Activated CD8-positive, alpha-beta memory T cell treated with anti-CD3 and anti-CD28 coated beads for 36 hours (primary cell): ENCODE results near the gene SRP68. TPM values are rescaled to one million over a fixed set of nuclear protein-coding genes. Genes with fewer than 3 reads are reported as not detected.

Source experiments
- CTCF ChIA-PET: fragments of 350-600 bp; sonication (Branson Sonifier 250); formaldehyde crosslinking; loops from one replicate; lab custom pipeline; 2021; ENCODE audit warnings: antibody characterized with exemption; lab: Charles Lee
- POLR2A ChIA-PET: fragments of 350-600 bp; sonication (Branson Sonifier 250); formaldehyde crosslinking; loops from one replicate; lab custom pipeline; 2021; ENCODE audit warnings: antibody characterized with exemption; lab: Charles Lee
- total RNA-seq, 2 experiments: library from RNA; stranded (reverse); gene quantifications; one replicate each; pipeline ENCODE4 v1.2.3, GENCODE V29; 2021

SRP68 gene
- total RNA-seq, result 100 to 1,000 TPM; 130 to 132 TPM

GRCh38 chr17:76072148-76072858 lies at the start of gene SRP68:
Gene SRP68, minus strand, starts transcription at chr17:76072517. Its CDS starts 26 bp downstream, at chr17:76072491.
- ChIA-PET CTCF (interaction anchor here (0.5 to 1.9 kb wide), 3 partner anchors 58 to 172 kb away, joined by 3 to 6 read pairs (median 3); no protein-coding TSS in a partner anchor), POLR2A (interaction anchor here (0.6 to 1.8 kb wide), 9 partner anchors 9 to 537 kb away, joined by 3 to 6 read pairs (median 4); partner anchors contain the start of gene PRPSAP1)

GRCh38 chr17:76121932-76122430 lies 49.7 kb upstream of the SRP68 start:
- ChIA-PET POLR2A (interaction anchor here (0.7 to 1.0 kb wide), 2 partner anchors 58 to 126 kb away, joined by 3 read pairs; no protein-coding TSS in a partner anchor), CTCF (interaction anchor here (0.6 to 11.9 kb wide), 43 partner anchors 8 to 276 kb away, joined by 3 to 122 read pairs (median 4); partner anchors contain the start of genes EXOC7, FOXJ1 and TRIM65)

GRCh38 chr17:76120658-76121008 lies 48.3 kb upstream of the SRP68 start:
- CTCF ChIA-PET, result interaction anchor here (0.7 to 11.9 kb wide), 29 partner anchors 9 to 508 kb away, joined by 3 to 122 read pairs (median 5); partner anchors contain the start of genes EXOC7 and TRIM65
- POLR2A ChIA-PET, result interaction anchor here (1.9 kb wide), 1 partner anchor 148 kb away, joined by 16 read pairs; no protein-coding TSS in a partner anchor

- POLR2A ChIA-PET, result interaction anchor here (0.6 to 1.9 kb wide), 2 partner anchors 149 to 254 kb away, joined by 3 to 16 read pairs; no protein-coding TSS in a partner anchor
- CTCF ChIA-PET, result interaction anchor here (0.5 to 11.9 kb wide), 12 partner anchors 8 to 179 kb away, joined by 3 to 122 read pairs (median 4); partner anchors contain the start of gene EXOC7
These were observed 47.4 kb upstream of the SRP68 start for GRCh38 chr17:76119409-76120371.

- POLR2A ChIA-PET, result interaction anchor here (0.7 kb wide), 1 partner anchor 68 kb away, joined by 9 read pairs; no protein-coding TSS in a partner anchor
- CTCF ChIA-PET, result interaction anchor here (1.0 to 11.9 kb wide), 2 partner anchors 8 to 164 kb away, joined by 3 to 122 read pairs; no protein-coding TSS in a partner anchor
These were observed 42.9 kb upstream of the SRP68 start for GRCh38 chr17:76115138-76115754.

GRCh38 chr17:76111956-76112355 lies 39.6 kb upstream of the SRP68 start:
- POLR2A ChIA-PET, result no interaction called here
- CTCF ChIA-PET, result interaction anchor here (0.6 to 2.7 kb wide), 5 partner anchors 8 to 176 kb away, joined by 3 to 13 read pairs (median 6); no protein-coding TSS in a partner anchor

- POLR2A ChIA-PET, result no interaction called here
These were observed 35.2 kb upstream of the SRP68 start for GRCh38 chr17:76107509-76107908.

GRCh38 chr17:76106703-76107102 lies 34.4 kb upstream of the SRP68 start:
- ChIA-PET CTCF (interaction anchor here (1.1 to 3.8 kb wide), 4 partner anchors 16 to 173 kb away, joined by 3 to 27 read pairs (median 4); no protein-coding TSS in a partner anchor), POLR2A (interaction anchor here (0.7 kb wide), 1 partner anchor 233 kb away, joined by 8 read pairs; no protein-coding TSS in a partner anchor)

More at GRCh38 chr17:76107509-76107908, 35.2 kb upstream of the SRP68 start:
- CTCF ChIA-PET, result interaction anchor here (1.1 to 3.0 kb wide), 3 partner anchors 13 to 93 kb away, joined by 3 to 9 read pairs (median 7); no protein-coding TSS in a partner anchor

GRCh38 chr17:76104896-76105231 lies 32.5 kb upstream of the SRP68 start:
- POLR2A ChIA-PET, result interaction anchor here (1.1 kb wide), 1 partner anchor 33 kb away, joined by 5 read pairs; the partner anchor contains the start of gene SRP68
- CTCF ChIA-PET, result interaction anchor here (2.4 to 3.8 kb wide), 3 partner anchors 16 to 174 kb away, joined by 13 to 27 read pairs (median 13); no protein-coding TSS in a partner anchor

- CTCF ChIA-PET, result interaction anchor here (0.6 to 3.8 kb wide), 6 partner anchors 16 to 334 kb away, joined by 3 to 27 read pairs (median 8); partner anchors contain the start of gene SPHK1
These were observed 32.0 kb upstream of the SRP68 start for GRCh38 chr17:76104140-76104895.

GRCh38 chr17:76103274-76104139 lies 31.2 kb upstream of the SRP68 start, which contains the start of gene EXOC7:
Gene EXOC7, minus strand, starts transcription at chr17:76103787. Its CDS starts 95 bp downstream, at chr17:76103692.
- POLR2A ChIA-PET, result interaction anchor here (0.7 to 2.0 kb wide), 7 partner anchors 32 to 250 kb away, joined by 3 to 8 read pairs (median 4); partner anchors contain the start of genes PRPSAP1 and SRP68
- CTCF ChIA-PET, result interaction anchor here (0.6 to 3.8 kb wide), 7 partner anchors 17 to 333 kb away, joined by 3 to 27 read pairs (median 4); partner anchors contain the start of gene SPHK1

More at GRCh38 chr17:76104140-76104895, 32.0 kb upstream of the SRP68 start:
- POLR2A ChIA-PET, result interaction anchor here (1.0 to 2.0 kb wide), 5 partner anchors 32 to 249 kb away, joined by 3 to 8 read pairs (median 4); partner anchors contain the start of genes PRPSAP1 and SRP68

GRCh38 chr17:76102944-76103273 lies 30.6 kb upstream of the SRP68 start:
- ChIA-PET POLR2A (interaction anchor here (1.0 to 2.0 kb wide), 4 partner anchors 31 to 172 kb away, joined by 4 to 8 read pairs (median 5); partner anchors contain the start of gene SRP68), CTCF (interaction anchor here (0.9 to 3.8 kb wide), 5 partner anchors 18 to 282 kb away, joined by 4 to 27 read pairs (median 13); partner anchors contain the start of gene SPHK1)

- ChIA-PET CTCF (no interaction called here), POLR2A (interaction anchor here (0.7 kb wide), 1 partner anchor 240 kb away, joined by 6 read pairs; no protein-coding TSS in a partner anchor)
These were observed 25.5 kb upstream of the SRP68 start for GRCh38 chr17:76097716-76098295.

- POLR2A ChIA-PET, result no interaction called here
- CTCF ChIA-PET, result interaction anchor here (1.2 kb wide), 1 partner anchor 184 kb away, joined by 3 read pairs; no protein-coding TSS in a partner anchor
These were observed 23.6 kb upstream of the SRP68 start for GRCh38 chr17:76095943-76096342.

GRCh38 chr17:76094046-76094445 lies 21.7 kb upstream of the SRP68 start:
- ChIA-PET CTCF (interaction anchor here (1.8 kb wide), 1 partner anchor 185 kb away, joined by 6 read pairs; no protein-coding TSS in a partner anchor), POLR2A (no interaction called here)
